Choroid plexus epithelial cell (primary cell): ENCODE data around the gene TRPM4.

Source experiments
- DNase-seq: peaks from one replicate; pipeline ENCODE4 v3.0.0-alpha.2; 2010; ENCODE audit warnings: low read depth
- H3K4me3 ChIP-seq: 2 replicates; pipeline ENCODE4 v1.5.1; 2011; ENCODE audit warnings: low read depth, mild to moderate bottlenecking, control low read depth, low read length, moderate library complexity
- CTCF ChIP-seq: conservative IDR thresholded peaks from 2 replicates; pipeline ENCODE4 v1.5.1; 2011; ENCODE audit warnings: low read depth, mild to moderate bottlenecking, control low read depth, inconsistent platforms, low read length, moderate library complexity

TRPM4 gene

GRCh38 chr19:49149652-49150105 is 7.9 kb upstream of the TRPM4 start:
- peak overlapping the region; percentile 80 for H3K4me3 ChIP-seq
- no peak for TF ChIP-seq CTCF
- peak; percentile 92 for DNase-seq

- no peak for TF ChIP-seq CTCF
- peak overlapping the region; percentile 80 for H3K4me3 ChIP-seq
- DNase-seq: peak; percentile 86
Measured at GRCh38 chr19:49150106-49150943, 7.3 kb upstream of the TRPM4 start.

GRCh38 chr19:49150944-49151243 is 6.7 kb upstream of the TRPM4 start:
- peak overlapping the region; percentile 80 for H3K4me3 ChIP-seq
- no peak for TF ChIP-seq CTCF
- no peak for DNase-seq

GRCh38 chr19:49151267-49152118 is 6.1 kb upstream of the TRPM4 start:
- no peak for TF ChIP-seq CTCF
- H3K4me3 ChIP-seq: peak overlapping the region; percentile 80

GRCh38 chr19:49152119-49152550 is 5.5 kb upstream of the TRPM4 start:
- DNase-seq: no peak
- TF ChIP-seq CTCF: no peak
- H3K4me3 ChIP-seq: no peak overlapping the region

More at GRCh38 chr19:49151267-49152118, 6.1 kb upstream of the TRPM4 start:
- peak; percentile 58 for DNase-seq

GRCh38 chr19:49153167-49153809 is 4.3 kb upstream of the TRPM4 start:
- no peak for DNase-seq
- TF ChIP-seq CTCF: no peak
- H3K4me3 ChIP-seq: no peak overlapping the region
